ENCODE data around the gene XRN1. TPM values are rescaled to one million over a fixed set of nuclear protein-coding genes. Genes with fewer than 3 reads are reported as not detected.
"Not testable (repeated sequence)": the region's sequence is repeated elsewhere in the genome, so short reads cannot be mapped to it uniquely, and the experiment has no call there.

The XRN1 gene
- total RNA-seq, 2 donors from 2014 or later, result 16.9 to 21.8 TPM

GRCh38 chr3:142443060-142443459 lies 4.8 kb downstream of the XRN1 start:
- DNase-seq; intact Hi-C loops (cut with DNase I); ATAC-seq: not testable (repeated sequence)

GRCh38 chr3:142439499-142440220 lies 8.2 kb downstream of the XRN1 start:
- intact Hi-C loops (cut with DNase I); ATAC-seq; DNase-seq: not testable (repeated sequence)

GRCh38 chr3:142438096-142438495 lies 9.7 kb downstream of the XRN1 start:
- DNase-seq; ATAC-seq; intact Hi-C loops (cut with DNase I): not testable (repeated sequence)

- no peak for ATAC-seq
- intact Hi-C loops (cut with DNase I), result no loop called here
Observed at GRCh38 chr3:142436951-142437585, 10.8 kb downstream of the XRN1 start.

GRCh38 chr3:142434503-142434902 lies 13.3 kb downstream of the XRN1 start:
- no peak for DNase-seq
- ATAC-seq, result no peak
- intact Hi-C loops (cut with DNase I), result no loop called here

More at GRCh38 chr3:142436951-142437585, 10.8 kb downstream of the XRN1 start:
- no peak for DNase-seq

- no peak for DNase-seq
- intact Hi-C loops (cut with DNase I), result no loop called here
- no peak for ATAC-seq
Observed at GRCh38 chr3:142433110-142433509, 14.7 kb downstream of the XRN1 start.

- intact Hi-C loops (cut with DNase I), result no loop called here
- DNase-seq (no peak), ATAC-seq (no peak)
Observed at GRCh38 chr3:142429582-142429981, 18.3 kb downstream of the XRN1 start.

- intact Hi-C loops (cut with DNase I), result no loop called here
- DNase-seq, result no peak
- ATAC-seq, result no peak
Observed at GRCh38 chr3:142424754-142425153, 23.1 kb downstream of the XRN1 start.

- ATAC-seq, result no peak
- intact Hi-C loops (cut with DNase I), result no loop called here
Observed at GRCh38 chr3:142418926-142419592, 28.8 kb downstream of the XRN1 start.

GRCh38 chr3:142417302-142417701 lies 30.5 kb downstream of the XRN1 start:
- no peak for DNase-seq
- intact Hi-C loops (cut with DNase I), result no loop called here
- no peak for ATAC-seq

More at GRCh38 chr3:142418926-142419592, 28.8 kb downstream of the XRN1 start:
- DNase-seq, result no peak

- ATAC-seq, DNase-seq: not testable (repeated sequence)
- intact Hi-C loops (cut with DNase I), result loop anchor here in 1 of 2 donors (10.0 kb wide), 1 partner anchor 46 kb away; no protein-coding TSS in a partner anchor
Observed at GRCh38 chr3:142400537-142400936, 47.3 kb downstream of the XRN1 start.

GRCh38 chr3:142394921-142395622 lies 52.8 kb downstream of the XRN1 start:
- DNase-seq (no peak), ATAC-seq (no peak)
- intact Hi-C loops (cut with DNase I), result no loop called here

GRCh38 chr3:142385078-142385477 lies 62.8 kb downstream of the XRN1 start:
- intact Hi-C loops (cut with DNase I), result no loop called here
- ATAC-seq, result no peak
- DNase-seq, result no peak

- intact Hi-C loops (cut with DNase I), result no loop called here
Observed at GRCh38 chr3:142374687-142375086, 73.2 kb downstream of the XRN1 start.

GRCh38 chr3:142369576-142369975 lies 78.3 kb downstream of the XRN1 start:
- DNase-seq; intact Hi-C loops (cut with DNase I); ATAC-seq: not testable (repeated sequence)

More at GRCh38 chr3:142374687-142375086, 73.2 kb downstream of the XRN1 start:
- no peak for DNase-seq
- no peak for ATAC-seq

GRCh38 chr3:142366434-142366833 lies 81.4 kb downstream of the XRN1 start:
- intact Hi-C loops (cut with DNase I), result no loop called here
- DNase-seq (no peak), ATAC-seq (no peak)

GRCh38 chr3:142363936-142364467 lies 83.8 kb downstream of the XRN1 start:
- DNase-seq (no peak), ATAC-seq (no peak)
- intact Hi-C loops (cut with DNase I), result no loop called here

GRCh38 chr3:142363433-142363832 lies 84.4 kb downstream of the XRN1 start:
- DNase-seq; ATAC-seq; intact Hi-C loops (cut with DNase I): not testable (repeated sequence)

- intact Hi-C loops (cut with DNase I), result loop anchor here in 1 of 2 donors (10.0 kb wide), 1 partner anchor 45 kb away; no protein-coding TSS in a partner anchor
- no peak for ATAC-seq
- DNase-seq, result no peak
Observed at GRCh38 chr3:142359367-142359766, 88.5 kb downstream of the XRN1 start.
